H9 (cell line): ENCODE measurements around the gene GTF2F2. TPM values are rescaled to one million over a fixed set of nuclear protein-coding genes. Genes with fewer than 3 reads are reported as not detected.

Source experiments
- DNase-seq: peaks from one replicate; pipeline ENCODE4 v3.0.0-alpha.2; 2017
- H2AFZ ChIP-seq: one replicate; pipeline ENCODE4 v1.6.1; 2013; ENCODE audit warnings: mild to moderate bottlenecking, low read length, control low read depth, moderate library complexity
- H2AK5ac ChIP-seq: 2 replicates; pipeline ENCODE4 v1.6.1; 2013; ENCODE audit warnings: low read length, control low read depth, mixed read lengths; ENCODE audit not compliant: insufficient read length
- H2BK120ac ChIP-seq: one replicate; pipeline ENCODE4 v1.6.1; 2013; ENCODE audit warnings: low read depth, mild to moderate bottlenecking, low read length, control low read depth, inconsistent platforms; ENCODE audit not compliant: poor library complexity, severe bottlenecking
- H2BK12ac ChIP-seq: 2 replicates; pipeline ENCODE4 v1.6.1; 2013; ENCODE audit warnings: low read length, control low read depth, mixed read lengths, low read depth; ENCODE audit not compliant: insufficient read length
- H2BK15ac ChIP-seq: 2 replicates; pipeline ENCODE4 v1.6.1; 2013; ENCODE audit warnings: low read depth, low read length, control low read depth
- H2BK20ac ChIP-seq: one replicate; pipeline ENCODE4 v1.6.1; 2013; ENCODE audit warnings: low read depth, mild to moderate bottlenecking, low read length, control low read depth, inconsistent platforms; ENCODE audit not compliant: poor library complexity, severe bottlenecking
- H2BK5ac ChIP-seq: 2 replicates; pipeline ENCODE4 v1.6.1; 2013; ENCODE audit warnings: low read length, control low read depth, mixed read lengths; ENCODE audit not compliant: insufficient read length
- H3K14ac ChIP-seq: 2 replicates; pipeline ENCODE4 v1.6.1; 2013; ENCODE audit warnings: low read length, control low read depth; ENCODE audit not compliant: insufficient read depth
- H3K18ac ChIP-seq: 2 replicates; pipeline ENCODE4 v1.6.1; 2013; ENCODE audit warnings: low read depth, mild to moderate bottlenecking, mixed read lengths, low read length, control low read depth; ENCODE audit not compliant: insufficient read length
- H3K23ac ChIP-seq: 2 replicates; pipeline ENCODE4 v1.6.1; 2013; ENCODE audit warnings: low read length, control low read depth, mixed read lengths, low read depth; ENCODE audit not compliant: insufficient read length
- H3K23me2 ChIP-seq: 2 replicates; pipeline ENCODE4 v1.6.1; 2013; ENCODE audit warnings: low read depth, mild to moderate bottlenecking, mixed read lengths, low read length, control low read depth; ENCODE audit not compliant: insufficient read length, poor library complexity, severe bottlenecking
- H3K27ac ChIP-seq: 2 replicates; pipeline ENCODE4 v1.5.1; 2013; ENCODE audit warnings: low read length, control low read depth, mixed read lengths, low read depth; ENCODE audit not compliant: insufficient read length
- H3K27me3 ChIP-seq: 2 replicates; pipeline ENCODE4 v1.6.1; 2013; ENCODE audit warnings: low read length, control low read depth, inconsistent platforms; ENCODE audit not compliant: insufficient read depth
- H3K4ac ChIP-seq: 2 replicates; pipeline ENCODE4 v1.6.1; 2013; ENCODE audit warnings: low read depth, mild to moderate bottlenecking, control low read depth, inconsistent platforms, low read length, moderate library complexity
- H3K4me1 ChIP-seq: 2 replicates; pipeline ENCODE4 v1.6.1; 2013; ENCODE audit warnings: low read length, control low read depth, inconsistent platforms; ENCODE audit not compliant: insufficient read depth
- H3K4me2 ChIP-seq: 2 replicates; pipeline ENCODE4 v1.6.1; 2013; ENCODE audit warnings: low read length, control low read depth, mixed read lengths; ENCODE audit not compliant: insufficient read length, insufficient read depth
- H3K56ac ChIP-seq: 2 replicates; pipeline ENCODE4 v1.6.1; 2013; ENCODE audit warnings: low read depth, mild to moderate bottlenecking, mixed read lengths, low read length, control low read depth; ENCODE audit not compliant: insufficient read length
- H3K79me1 ChIP-seq: 2 replicates; pipeline ENCODE4 v1.6.1; 2013; ENCODE audit warnings: low read depth, mild to moderate bottlenecking, moderate library complexity, low read length, control low read depth, inconsistent platforms; ENCODE audit not compliant: insufficient read depth, poor library complexity, severe bottlenecking
- H3K79me2 ChIP-seq: 2 replicates; pipeline ENCODE4 v1.6.1; 2013; ENCODE audit warnings: low read length, control low read depth, inconsistent platforms; ENCODE audit not compliant: insufficient read depth
- H3K9ac ChIP-seq: 2 replicates; pipeline ENCODE4 v1.6.1; 2013; ENCODE audit warnings: low read length, control low read depth, mixed read lengths; ENCODE audit not compliant: insufficient read length; ENCODE audit errors: extremely low read depth
- H3K9me3 ChIP-seq: one replicate; pipeline ENCODE4 v1.6.1; 2013; ENCODE audit warnings: low read depth, low read length, inconsistent platforms; ENCODE audit not compliant: control insufficient read depth
- H3T11ph ChIP-seq: one replicate; pipeline ENCODE4 v1.6.1; 2013; ENCODE audit warnings: mild to moderate bottlenecking, low read length, control low read depth, inconsistent platforms
- H4K20me1 ChIP-seq: one replicate; pipeline ENCODE4 v1.6.1; 2013; ENCODE audit not compliant: control insufficient read depth, insufficient read length, insufficient read depth
- H4K5ac ChIP-seq: 2 replicates; pipeline ENCODE4 v1.6.1; 2013; ENCODE audit warnings: low read depth, mild to moderate bottlenecking, mixed read lengths, low read length, control low read depth; ENCODE audit not compliant: insufficient read length
- H4K8ac ChIP-seq: replicated peaks from 2 replicates; pipeline ENCODE4 v1.6.1; 2013; ENCODE audit warnings: low read length, control low read depth, mixed read lengths, low read depth; ENCODE audit not compliant: insufficient read length
- H4K91ac ChIP-seq: 2 replicates; pipeline ENCODE4 v1.6.1; 2013; ENCODE audit warnings: low read depth, mild to moderate bottlenecking, moderate library complexity, mixed read lengths, low read length, control low read depth; ENCODE audit not compliant: insufficient read length
- H3K27ac Mint-ChIP-seq, 3 experiments: 2 replicates in 2 of 3; 3 replicates in 1 of 3; pipeline ENCODE4 v1.8.0; 2020 to 2021; ENCODE audit warnings: mixed read lengths in 3 of 3, mild to moderate bottlenecking in 1 of 3, moderate library complexity in 1 of 3
- H3K27me3 Mint-ChIP-seq: 2 replicates; pipeline ENCODE4 v1.8.0; 2021; ENCODE audit warnings: low read depth, mild to moderate bottlenecking, moderate library complexity, mixed read lengths
- H3K36me3 Mint-ChIP-seq, 3 experiments: 2 replicates in 2 of 3; 3 replicates in 1 of 3; pipeline ENCODE4 v1.8.0; 2020 to 2021; ENCODE audit warnings: low read depth in 3 of 3, mixed read lengths in 3 of 3; ENCODE audit not compliant: insufficient read depth in 1 of 3
- H3K4me1 Mint-ChIP-seq, 2 experiments: 2 replicates each; pipeline ENCODE4 v1.8.0; 2020; ENCODE audit warnings: mixed read lengths in 2 of 2
- H3K4me3 Mint-ChIP-seq, 2 experiments: 2 replicates in 1 of 2; 3 replicates in 1 of 2; pipeline ENCODE4 v1.8.0; 2020 to 2021; ENCODE audit warnings: mild to moderate bottlenecking in 2 of 2, mixed read lengths in 2 of 2, moderate library complexity in 1 of 2
- H3K9me3 Mint-ChIP-seq, 2 experiments: 2 replicates in 1 of 2; 3 replicates in 1 of 2; pipeline ENCODE4 v1.8.0; 2020; ENCODE audit warnings: mild to moderate bottlenecking in 2 of 2, mixed read lengths in 2 of 2, moderate library complexity in 1 of 2
- CTCF ChIP-seq: fragments of 200-600 bp; sonication (generic); conservative IDR thresholded peaks from 3 replicates; pipeline ENCODE4 v1.8.0; 2021; ENCODE audit warnings: antibody characterized with exemption, mild to moderate bottlenecking
- WGBS: extraction: QIAGEN DNeasy Blood & Tissue Kit; methylation state at CpG from one replicate; pipeline ENCODE4 v1.1.7; 2013; ENCODE audit warnings: missing lambda C conversion rate, low lambda C conversion rate, mixed read lengths; ENCODE audit not compliant: insufficient read length; ENCODE audit errors: extremely low coverage; 5-methylcytosine and 5-hydroxymethylcytosine counted together
- total RNA-seq: library from RNA; stranded (reverse); gene quantifications from 2 replicates; pipeline ENCODE4 v1.2.1, GENCODE V29; 2021

Gene GTF2F2
- total RNA-seq, 1 experiment from 2014 or later, result 29.6 TPM

GRCh38 chr13:45297456-45298205 lies 177.3 kb downstream of the GTF2F2 start:
- no peak overlapping the region for H2BK20ac ChIP-seq
- TF ChIP-seq CTCF, result no peak
- H3K18ac ChIP-seq, result no peak overlapping the region
- no peak overlapping the region for H4K5ac ChIP-seq
- no peak overlapping the region for H2BK5ac ChIP-seq
- no peaks in the 10 kb centered on the region; the same call in 1 of the 2 replicates for H3K27me3 Mint-ChIP-seq
- no peaks in the 10 kb centered on the region for H3K23me2 ChIP-seq
- no peak overlapping the region for H3K14ac ChIP-seq
- no CpG with 5 or more reads among the region's 7 CpGs for WGBS
- no peaks in the 10 kb centered on the region for H3K79me2 ChIP-seq
- peak overlapping the region in 2 of 3 experiments; percentile 38 to 88; a peak in 4 of 7 replicates for H3K27ac Mint-ChIP-seq
- no peak overlapping the region for H2AK5ac ChIP-seq
- H3K4me3 Mint-ChIP-seq, result no peak overlapping the region
- no peaks in the 10 kb centered on the region for H3K9me3 Mint-ChIP-seq
- no peak overlapping the region for H3K56ac ChIP-seq
- no peaks in the 10 kb centered on the region for H3K79me1 ChIP-seq
- H3K23ac ChIP-seq, result no peak overlapping the region
- H3K36me3 Mint-ChIP-seq, result no peaks in the 10 kb centered on the region
- H3K4me1 ChIP-seq, result peaks cover 3% of the 10 kb centered on the region; the same call in 1 of the 2 replicates
- peaks cover 8 to 15% of the 10 kb centered on the region in 2 experiments for H3K4me1 Mint-ChIP-seq
- no peak overlapping the region for H3K9ac ChIP-seq
- no peak overlapping the region for H3K4ac ChIP-seq
- H4K20me1 ChIP-seq, result no peaks in the 10 kb centered on the region
- H2BK12ac ChIP-seq, result no peak overlapping the region
- H2BK15ac ChIP-seq, result no peak overlapping the region
- no peak overlapping the region for H3K27ac ChIP-seq
- H3K4me2 ChIP-seq, result no peak overlapping the region
- H3K9me3 ChIP-seq, result no peaks in the 10 kb centered on the region
- no peak for DNase-seq
- no peak overlapping the region for H4K8ac ChIP-seq
- no peaks in the 10 kb centered on the region for H3K27me3 ChIP-seq
- no peak overlapping the region for H4K91ac ChIP-seq
- H3T11ph ChIP-seq, result no peak overlapping the region
- no peak overlapping the region for H2AFZ ChIP-seq
- no peak overlapping the region for H2BK120ac ChIP-seq
